ENCODE results near the gene DAPK2.

DAPK2 gene

GRCh38 chr15:63893866-63894661 is 152.2 kb downstream of the DAPK2 start:
- DNase-seq (ENCODE audit: low spot score): no peak

DNA sequence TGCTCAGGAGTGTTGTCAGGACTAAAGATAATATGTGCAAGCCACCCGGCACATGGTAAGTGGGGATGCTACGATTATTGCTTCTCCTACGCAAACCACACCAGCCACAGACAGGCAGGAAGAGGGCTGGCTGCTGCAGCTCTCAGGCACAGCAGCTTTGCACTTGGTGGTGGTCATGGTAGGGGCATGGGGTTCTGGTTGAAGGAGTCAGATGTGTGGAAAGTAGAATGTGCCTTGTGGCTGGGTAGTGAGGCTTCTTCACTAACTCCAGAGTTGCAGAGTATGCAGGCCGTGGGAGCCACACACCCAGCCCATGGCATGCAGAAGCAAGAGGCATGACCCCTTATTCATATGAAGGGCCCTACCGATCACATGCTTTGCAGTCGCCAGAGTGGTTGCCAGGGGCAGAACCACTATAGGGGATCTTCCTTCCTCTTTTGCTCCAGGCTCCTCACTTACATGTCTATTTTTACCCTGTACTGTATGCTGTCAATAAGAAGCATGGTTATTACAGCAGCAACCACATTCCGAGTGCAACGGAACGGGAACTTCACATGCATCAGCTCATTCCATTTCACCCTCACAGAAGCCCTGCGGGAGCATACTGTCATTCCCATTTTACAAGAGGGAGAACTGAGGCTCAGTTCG is 153.4 kb downstream of the DAPK2 start:
- DNase-seq (ENCODE audit: low spot score): no peak

GRCh38 chr15:63891768-63892133 is 154.5 kb downstream of the DAPK2 start:
- no peak for DNase-seq (ENCODE audit: low spot score)

- DNase-seq (ENCODE audit: low spot score): peak; percentile 88
These were observed 155.1 kb downstream of the DAPK2 start for GRCh38 chr15:63891079-63891767.

DNA sequence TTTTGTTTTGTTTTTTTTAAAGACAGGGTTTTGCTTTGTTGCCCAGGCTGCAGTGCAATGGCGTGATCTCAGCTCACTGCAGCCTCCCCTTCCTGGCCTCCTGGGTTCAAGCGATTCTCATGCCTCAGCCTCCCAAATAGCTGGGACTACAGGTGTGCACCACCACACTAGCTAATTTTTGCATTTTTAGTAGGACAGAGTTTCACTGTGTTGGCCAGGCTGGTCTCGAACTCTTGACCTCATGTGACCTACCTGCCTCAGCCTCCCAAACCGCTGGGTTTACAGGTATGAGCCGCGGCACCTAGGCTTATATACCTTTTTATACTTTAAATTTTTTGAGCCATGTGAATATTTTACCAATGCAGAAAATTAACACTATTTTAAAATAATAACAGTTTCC is 155.7 kb downstream of the DAPK2 start:
- DNase-seq (ENCODE audit: low spot score): no peak

- DNase-seq (ENCODE audit: low spot score): no peak
These were observed 156.5 kb downstream of the DAPK2 start for GRCh38 chr15:63889831-63890230.

DNA sequence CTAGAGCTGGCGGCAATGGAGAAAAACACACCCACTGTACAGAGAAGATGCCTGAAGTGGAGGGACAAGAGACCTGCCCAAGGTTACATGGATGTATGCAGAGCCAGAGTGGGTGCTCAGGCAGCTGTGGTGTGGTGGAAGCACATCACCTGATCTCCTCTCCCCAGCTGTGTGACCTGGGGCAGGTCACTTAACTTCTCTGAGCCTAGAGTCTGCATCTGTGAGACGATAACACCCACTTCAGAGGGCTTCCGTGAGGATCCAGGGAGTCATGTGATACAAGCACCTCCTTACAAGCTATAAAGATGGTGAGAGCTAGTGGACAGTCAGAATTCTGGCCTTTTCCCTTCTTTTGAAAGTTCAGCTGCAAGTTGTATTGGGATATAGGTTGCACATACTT is 157.5 kb downstream of the DAPK2 start:
- no peak for DNase-seq (ENCODE audit: low spot score)

- DNase-seq (ENCODE audit: low spot score): no peak
These were observed 158.1 kb downstream of the DAPK2 start for GRCh38 chr15:63888146-63888545.

GRCh38 chr15:63887630-63888029 is 158.7 kb downstream of the DAPK2 start:
- DNase-seq (ENCODE audit: low spot score): no peak

DNA sequence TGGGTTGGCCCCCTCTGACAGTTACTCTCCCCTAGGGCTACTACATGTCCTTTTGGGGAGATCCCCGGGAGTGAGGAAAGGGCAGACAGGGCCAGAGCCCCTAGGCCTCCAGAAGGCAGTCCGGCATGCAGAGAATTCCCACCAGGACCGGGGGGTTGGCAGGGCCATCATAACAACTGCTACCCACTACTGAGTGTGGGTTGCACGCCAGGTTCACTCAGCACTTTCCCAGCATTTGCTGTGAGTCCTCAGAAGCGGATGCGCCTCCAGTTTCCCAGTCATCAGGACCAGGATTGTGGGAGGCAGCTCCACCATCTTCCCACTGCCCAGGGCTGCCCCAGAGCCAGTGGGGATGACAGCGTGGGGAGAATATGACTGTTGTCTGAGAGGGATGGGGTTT is 161.3 kb downstream of the DAPK2 start:
- DNase-seq (ENCODE audit: low spot score): no peak

DNA sequence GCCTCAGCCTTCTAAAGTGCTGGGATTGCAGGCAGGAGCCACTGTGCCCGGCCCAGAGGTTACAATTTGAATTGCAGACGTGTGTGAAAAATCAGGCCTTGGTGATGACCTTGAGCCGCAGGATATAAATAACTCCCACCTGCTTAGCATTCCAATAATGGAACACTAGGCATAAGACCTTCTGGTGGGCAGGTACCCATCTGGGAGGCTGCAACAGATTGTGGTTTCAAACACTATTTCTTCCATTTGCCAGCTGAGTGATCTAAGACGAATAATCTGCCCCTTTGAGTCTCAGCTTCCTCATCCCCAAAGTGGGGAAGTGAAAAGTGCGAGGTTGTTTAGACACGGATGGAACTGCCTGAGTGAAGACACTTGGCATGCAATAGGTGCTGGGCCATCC is 164.9 kb downstream of the DAPK2 start:
- DNase-seq (ENCODE audit: low spot score): no peak

- no peak for DNase-seq (ENCODE audit: low spot score)
These were observed 165.5 kb downstream of the DAPK2 start for GRCh38 chr15:63880744-63881143.

- DNase-seq (ENCODE audit: low spot score): no peak
These were observed 166.3 kb downstream of the DAPK2 start for GRCh38 chr15:63879995-63880394.

DNA sequence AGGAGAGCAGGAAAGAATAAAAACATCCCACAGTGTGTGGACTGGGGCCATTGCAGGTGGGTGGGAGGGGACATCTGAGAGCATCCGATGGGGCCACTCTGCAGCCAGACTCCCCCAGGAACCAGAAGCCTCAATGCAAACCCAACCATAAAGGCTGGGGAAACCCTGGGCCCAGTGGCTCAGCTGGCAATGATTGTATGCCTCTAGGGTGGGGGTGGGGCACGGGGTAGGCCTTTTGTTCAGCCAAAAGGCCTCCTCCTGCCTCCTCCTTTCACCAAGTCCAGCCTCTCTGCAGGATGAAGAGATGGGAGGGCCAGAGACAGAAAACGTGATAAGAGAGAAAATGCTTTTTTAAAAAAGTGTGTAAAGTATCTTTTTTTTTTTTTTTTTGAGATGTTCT is 167.1 kb downstream of the DAPK2 start:
- DNase-seq (ENCODE audit: low spot score): no peak

- DNase-seq (ENCODE audit: low spot score): no peak
These were observed 168.5 kb downstream of the DAPK2 start for GRCh38 chr15:63877713-63878271.

- no peak for DNase-seq (ENCODE audit: low spot score)
These were observed 170.1 kb downstream of the DAPK2 start for GRCh38 chr15:63876085-63876662.

GRCh38 chr15:63874616-63875015 is 171.7 kb downstream of the DAPK2 start:
- DNase-seq (ENCODE audit: low spot score): no peak

DNA sequence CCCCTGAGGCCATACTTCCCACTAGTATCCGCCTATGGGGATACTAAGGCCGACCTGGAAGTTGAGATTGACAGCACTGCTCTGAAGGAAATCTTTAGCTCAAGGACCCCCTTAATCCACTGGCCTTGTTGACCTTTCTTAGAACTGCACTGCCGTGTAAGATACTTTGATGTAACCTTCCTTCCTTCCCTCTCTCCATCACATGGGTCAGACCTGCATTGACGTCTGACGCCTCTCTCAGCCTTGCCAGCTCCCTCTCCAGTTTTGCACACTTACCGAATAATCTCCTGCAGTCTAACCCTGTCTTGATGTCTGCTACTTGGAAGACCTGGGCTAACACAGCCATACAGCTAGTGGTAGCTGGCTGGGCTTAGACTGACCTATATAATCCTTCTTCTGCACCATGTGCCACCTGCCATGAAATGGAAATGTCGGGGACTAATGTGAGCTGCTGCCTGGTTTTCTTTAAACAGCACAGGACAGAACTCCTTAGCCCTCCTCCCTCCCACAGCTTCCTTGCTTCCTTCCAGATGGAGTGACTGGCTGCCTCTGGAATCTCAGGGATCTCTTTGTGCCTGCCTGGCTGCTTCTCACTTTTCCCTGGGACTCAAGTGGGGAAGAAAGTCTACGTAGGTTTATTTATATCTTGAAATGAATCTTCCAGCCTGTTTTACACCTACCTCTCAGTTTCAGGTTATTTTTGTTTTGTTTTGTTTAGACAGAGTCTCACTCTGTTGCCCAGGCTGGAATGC is 173.3 kb downstream of the DAPK2 start:
- DNase-seq (ENCODE audit: low spot score): peak; percentile 72

- DNase-seq (ENCODE audit: low spot score): peak; percentile 90
These were observed 175.6 kb downstream of the DAPK2 start for GRCh38 chr15:63870487-63871209.

- no peak for DNase-seq (ENCODE audit: low spot score)
These were observed 176.3 kb downstream of the DAPK2 start for GRCh38 chr15:63870043-63870394.

GRCh38 chr15:63869371-63870042 is 176.8 kb downstream of the DAPK2 start:
- DNase-seq (ENCODE audit: low spot score): no peak
